Neural progenitor cell (in vitro differentiated cells): Measurements from ENCODE around the gene ADCY4. TPM values are rescaled to one million over a fixed set of nuclear protein-coding genes. Genes with fewer than 3 reads are reported as not detected.

Source experiments
- DNase-seq: peaks from one replicate; pipeline ENCODE4 v3.0.0-alpha.2; 2016; ENCODE audit warnings: low spot score
- H2AFZ ChIP-seq: fragments of 200-600 bp; sonication (generic); replicated peaks from 2 replicates; pipeline ENCODE4 v1.6.1; 2016; ENCODE audit warnings: antibody characterized with exemption
- H3F3A ChIP-seq: fragments of 200-600 bp; sonication (generic); 2 replicates; pipeline ENCODE4 v1.6.1; 2016; ENCODE audit warnings: antibody characterized with exemption, low read depth
- H3K27ac ChIP-seq: fragments of 200-600 bp; sonication (generic); 2 replicates; pipeline ENCODE4 v1.5.1; 2016; ENCODE audit warnings: mild to moderate bottlenecking
- H3K27me3 ChIP-seq: fragments of 200-600 bp; sonication (generic); 2 replicates; pipeline ENCODE4 v1.6.1; 2016; ENCODE audit warnings: mild to moderate bottlenecking, moderate library complexity
- H3K36me3 ChIP-seq: fragments of 200-600 bp; sonication (generic); 2 replicates; pipeline ENCODE4 v1.5.1; 2016
- H3K4me1 ChIP-seq: fragments of 200-600 bp; sonication (generic); 2 replicates; pipeline ENCODE4 v1.6.1; 2016; ENCODE audit warnings: mixed run types
- H3K4me2 ChIP-seq: fragments of 200-600 bp; sonication (generic); 2 replicates; pipeline ENCODE4 v1.6.1; 2016
- H3K4me3 ChIP-seq: fragments of 200-600 bp; sonication (generic); 2 replicates; pipeline ENCODE4 v1.5.1; 2016
- H3K79me2 ChIP-seq: fragments of 200-600 bp; sonication (generic); 2 replicates; pipeline ENCODE4 v1.6.1; 2016; ENCODE audit warnings: low read depth
- H3K9ac ChIP-seq: fragments of 200-600 bp; sonication (generic); 2 replicates; pipeline ENCODE4 v1.6.1; 2016
- H3K9me3 ChIP-seq: fragments of 200-600 bp; sonication (generic); 2 replicates; pipeline ENCODE4 v1.5.1; 2016; ENCODE audit warnings: low read depth
- H4K20me1 ChIP-seq: fragments of 200-600 bp; sonication (generic); 2 replicates; pipeline ENCODE4 v1.6.1; 2016; ENCODE audit warnings: low read depth
- H3K27ac Mint-ChIP-seq: 3 replicates; pipeline ENCODE4 v1.8.0; 2021; ENCODE audit warnings: mixed read lengths
- H3K27me3 Mint-ChIP-seq: 2 replicates; pipeline ENCODE4 v1.8.0; 2022; ENCODE audit warnings: low read depth, mild to moderate bottlenecking, inconsistent platforms, moderate library complexity, mixed read lengths; ENCODE audit not compliant: insufficient read depth
- H3K36me3 Mint-ChIP-seq: 3 replicates; pipeline ENCODE4 v1.8.0; 2021; ENCODE audit warnings: mixed read lengths
- H3K4me1 Mint-ChIP-seq: 3 replicates; pipeline ENCODE4 v1.8.0; 2021; ENCODE audit warnings: mixed read lengths
- H3K4me3 Mint-ChIP-seq: 3 replicates; pipeline ENCODE4 v1.8.0; 2021; ENCODE audit warnings: mild to moderate bottlenecking, moderate library complexity, mixed read lengths
- H3K9me3 Mint-ChIP-seq: 3 replicates; pipeline ENCODE4 v1.8.0; 2020; ENCODE audit warnings: mixed read lengths
- EZH2 ChIP-seq: fragments of 200-600 bp; sonication (generic); IDR thresholded peaks from 2 replicates; pipeline ENCODE4 v1.6.1; 2017; ENCODE audit warnings: antibody characterized with exemption, mild to moderate bottlenecking, moderate library complexity
- EZH2phosphoT487 ChIP-seq: fragments of 200-600 bp; sonication (generic); IDR thresholded peaks from 2 replicates; pipeline ENCODE4 v1.6.1; 2017; ENCODE audit warnings: antibody characterized with exemption
- total RNA-seq: library from RNA; depleted of rRNA; stranded (reverse); fragments of >200 nt; gene quantifications from 2 replicates; pipeline ENCODE4 v1.2.3, GENCODE V29; 2015; ENCODE audit warnings: low replicate concordance
- TF ChIP-seq, protein P1 (sequence below): fragments of 200-600 bp; sonication (generic); IDR thresholded peaks from 2 replicates; pipeline ENCODE4 v1.5.1; 2017; ENCODE audit warnings: antibody characterized with exemption, mild to moderate bottlenecking

The ADCY4 gene
- total RNA-seq, 1 donor from 2014 or later, result not detected

DNA sequence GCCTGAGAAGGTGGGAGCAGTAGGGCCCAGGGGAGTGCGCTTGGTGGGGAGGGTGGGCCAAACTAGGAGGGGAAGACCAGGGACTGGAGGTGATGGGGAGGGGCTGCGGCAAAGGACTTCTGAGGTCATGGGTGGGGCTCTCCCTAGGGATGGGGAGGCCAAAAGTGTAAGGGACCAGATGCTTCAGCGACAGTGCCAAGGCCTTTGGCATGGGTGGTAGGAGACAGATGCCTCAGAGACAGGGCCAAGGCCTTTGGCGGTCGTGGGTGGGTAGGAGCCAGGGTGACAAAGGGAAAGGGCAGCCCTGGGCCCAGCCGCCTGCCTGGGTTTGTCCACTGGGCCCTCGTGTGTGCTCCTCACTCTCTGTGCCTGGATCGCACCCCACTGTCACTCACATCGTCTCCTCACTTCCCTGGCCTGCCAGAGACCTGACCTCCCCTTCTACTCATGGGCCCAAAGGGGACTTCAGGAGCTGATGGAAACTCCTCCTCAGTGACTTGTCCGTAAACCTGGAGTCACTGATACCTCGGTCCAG lies 50.3 kb downstream of the ADCY4 start:
- no peaks in the 10 kb centered on the region for H3K9me3 ChIP-seq
- no peak overlapping the region for H3K9ac ChIP-seq
- H3K27me3 ChIP-seq, result no peaks in the 10 kb centered on the region
- H3K79me2 ChIP-seq, result no peaks in the 10 kb centered on the region
- Mint-ChIP-seq H3K27me3 (peaks cover 2% of the 10 kb centered on the region), H3K4me1 (no peaks in the 10 kb centered on the region), H3K36me3 (no peaks in the 10 kb centered on the region), H3K9me3 (no peaks in the 10 kb centered on the region), H3K27ac (no peak overlapping the region), H3K4me3 (peak overlapping the region; percentile 41)
- no peaks in the 10 kb centered on the region for H3F3A ChIP-seq
- no peak overlapping the region for H3K4me2 ChIP-seq
- TF ChIP-seq, protein P1, sequence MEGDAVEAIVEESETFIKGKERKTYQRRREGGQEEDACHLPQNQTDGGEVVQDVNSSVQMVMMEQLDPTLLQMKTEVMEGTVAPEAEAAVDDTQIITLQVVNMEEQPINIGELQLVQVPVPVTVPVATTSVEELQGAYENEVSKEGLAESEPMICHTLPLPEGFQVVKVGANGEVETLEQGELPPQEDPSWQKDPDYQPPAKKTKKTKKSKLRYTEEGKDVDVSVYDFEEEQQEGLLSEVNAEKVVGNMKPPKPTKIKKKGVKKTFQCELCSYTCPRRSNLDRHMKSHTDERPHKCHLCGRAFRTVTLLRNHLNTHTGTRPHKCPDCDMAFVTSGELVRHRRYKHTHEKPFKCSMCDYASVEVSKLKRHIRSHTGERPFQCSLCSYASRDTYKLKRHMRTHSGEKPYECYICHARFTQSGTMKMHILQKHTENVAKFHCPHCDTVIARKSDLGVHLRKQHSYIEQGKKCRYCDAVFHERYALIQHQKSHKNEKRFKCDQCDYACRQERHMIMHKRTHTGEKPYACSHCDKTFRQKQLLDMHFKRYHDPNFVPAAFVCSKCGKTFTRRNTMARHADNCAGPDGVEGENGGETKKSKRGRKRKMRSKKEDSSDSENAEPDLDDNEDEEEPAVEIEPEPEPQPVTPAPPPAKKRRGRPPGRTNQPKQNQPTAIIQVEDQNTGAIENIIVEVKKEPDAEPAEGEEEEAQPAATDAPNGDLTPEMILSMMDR, result no peak
- TF ChIP-seq EZH2phosphoT487, result no peak
- no peak for TF ChIP-seq EZH2
- no peak overlapping the region for H3K27ac ChIP-seq
- H4K20me1 ChIP-seq, result no peaks in the 10 kb centered on the region
- H3K4me1 ChIP-seq, result no peaks in the 10 kb centered on the region
- no peak for DNase-seq
- no peak overlapping the region for H2AFZ ChIP-seq
- no peaks in the 10 kb centered on the region for H3K36me3 ChIP-seq
- H3K4me3 ChIP-seq, result no peak overlapping the region

DNA sequence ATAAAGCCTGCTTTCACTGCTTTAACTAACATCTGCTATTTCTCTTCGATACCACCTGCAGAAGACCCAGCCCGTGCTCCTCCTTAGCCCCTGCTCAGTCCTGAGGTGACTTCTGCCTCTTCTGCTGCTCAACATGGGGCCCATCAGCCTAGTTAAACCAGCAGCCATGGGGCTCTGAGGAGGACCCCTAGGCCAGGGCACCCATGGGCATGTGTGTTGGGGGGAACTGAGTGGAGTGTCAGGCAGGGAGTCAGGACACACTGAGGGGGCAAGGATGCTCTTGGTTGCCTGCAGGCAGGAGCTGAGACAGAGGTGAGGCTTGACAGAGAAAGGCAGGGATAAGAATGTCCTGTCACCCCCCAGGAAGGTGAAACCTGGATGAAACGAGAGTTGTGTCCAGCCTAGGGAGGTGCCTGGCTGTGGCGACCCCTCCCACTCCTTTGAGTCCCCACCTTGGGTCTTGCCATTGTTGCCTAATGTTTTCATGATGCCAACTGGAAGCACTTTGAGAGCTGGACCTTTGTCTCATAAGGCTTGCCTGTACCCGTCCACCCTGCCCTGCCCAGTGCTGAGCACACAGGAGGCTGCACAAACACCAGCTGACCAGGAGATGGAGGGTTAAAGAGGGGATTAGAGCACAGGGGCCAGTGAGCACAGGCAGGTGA lies 50.9 kb downstream of the ADCY4 start:
- no peaks in the 10 kb centered on the region for H3K27me3 ChIP-seq
- no peaks in the 10 kb centered on the region for H3K9me3 ChIP-seq
- no peak overlapping the region for H3K4me2 ChIP-seq
- H3K4me3 ChIP-seq, result no peak overlapping the region
- no peaks in the 10 kb centered on the region for H3K4me1 ChIP-seq
- no peaks in the 10 kb centered on the region for H3K79me2 ChIP-seq
- TF ChIP-seq EZH2 (no peak), EZH2phosphoT487 (no peak)
- TF ChIP-seq, protein P1, result no peak
- no peaks in the 10 kb centered on the region for H3K36me3 ChIP-seq
- Mint-ChIP-seq H3K4me1 (no peaks in the 10 kb centered on the region), H3K9me3 (no peaks in the 10 kb centered on the region), H3K36me3 (no peaks in the 10 kb centered on the region), H3K4me3 (no peak overlapping the region), H3K27me3 (peaks cover 2% of the 10 kb centered on the region), H3K27ac (peak overlapping the region; percentile 43)
- H4K20me1 ChIP-seq, result no peaks in the 10 kb centered on the region
- no peak overlapping the region for H3K9ac ChIP-seq
- peak; percentile 8 for DNase-seq
- no peak overlapping the region for H2AFZ ChIP-seq
- no peak overlapping the region for H3K27ac ChIP-seq
- H3F3A ChIP-seq, result no peaks in the 10 kb centered on the region

DNA sequence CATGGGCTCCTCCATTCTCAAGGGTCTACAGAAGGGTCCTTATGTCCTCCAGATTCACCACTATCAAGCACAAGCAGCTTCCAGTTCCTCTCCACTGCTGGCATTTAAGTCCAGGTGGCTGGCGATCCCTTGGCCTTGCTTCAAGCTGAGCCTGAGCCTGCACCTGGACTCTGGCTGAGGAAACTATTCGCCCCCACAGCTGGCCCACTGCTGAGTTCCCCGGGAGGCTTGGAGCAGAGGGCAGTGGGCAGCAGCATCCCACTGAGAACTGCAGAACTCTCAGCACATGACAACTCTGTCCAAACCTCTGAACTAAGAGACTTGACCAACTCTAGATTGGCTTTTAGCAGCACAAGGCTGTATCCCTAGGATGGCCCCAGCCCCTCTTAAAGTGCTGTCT lies 52.1 kb downstream of the ADCY4 start:
- Histone ChIP-seq H3K4me3 (no peak overlapping the region), H3K27me3 (no peaks in the 10 kb centered on the region), H3K36me3 (no peaks in the 10 kb centered on the region), H3K27ac (no peak overlapping the region), H3K9me3 (no peaks in the 10 kb centered on the region), H4K20me1 (no peaks in the 10 kb centered on the region), H3F3A (no peaks in the 10 kb centered on the region), H2AFZ (no peak overlapping the region), H3K79me2 (no peaks in the 10 kb centered on the region), H3K4me2 (no peak overlapping the region), H3K4me1 (no peaks in the 10 kb centered on the region), H3K9ac (no peak overlapping the region)
- peak overlapping the region; percentile 35 for H3K4me3 Mint-ChIP-seq
- no peaks in the 10 kb centered on the region for H3K9me3 Mint-ChIP-seq
- no peak overlapping the region for H3K27ac Mint-ChIP-seq
- TF ChIP-seq EZH2phosphoT487 (no peak), EZH2 (no peak)
- TF ChIP-seq, protein P1, result no peak
- H3K36me3 Mint-ChIP-seq, result no peaks in the 10 kb centered on the region
- no peak for DNase-seq
- H3K27me3 Mint-ChIP-seq, result peaks cover 4% of the 10 kb centered on the region
- no peaks in the 10 kb centered on the region for H3K4me1 Mint-ChIP-seq
